ENCODE results near the gene PGPEP1. TPM values are rescaled to one million over a fixed set of nuclear protein-coding genes. Genes with fewer than 3 reads are reported as not detected.
A peak's percentile ranks its signal among the peaks of the same experiment; 100 is the strongest.

The PGPEP1 gene
- total and polyA plus RNA-seq, 10 donors = 9.3 to 65.6 (median 37.4) TPM

- Histone ChIP-seq H3K9me3 (no peaks in the 10 kb centered on the region), H3K36me3 (no peaks in the 10 kb centered on the region), H3K27ac (peak overlapping the region; percentile 95 to 100 (median 98)), H3K4me1 (peaks cover 31 to 68% (median 51%) of the 10 kb centered on the region in 6 donors), H3K4me3 (peak overlapping the region; percentile 45 to 78 (median 56)), H3K27me3 (replicated peaks in 1 of 7) (no peaks in the 10 kb centered on the region)
- DNase-seq = no peak
- TF ChIP-seq POLR2A (IDR thresholded peaks at IDR 0.05) (no peak), POLR2AphosphoS5 (IDR thresholded peaks at IDR 0.05) (no peak), CTCF (IDR thresholded peaks at IDR 0.05 in 8 of 11, conservative IDR thresholded peaks at IDR 0.05 in 3 of 11) (peak in 1 of 11 experiments; percentile 13)
- intact Hi-C loops (cut with DNase I; ENCODE audit: low total_unique reads) = no loop called here
- WGBS, 5 donors = 0% methylated on average over 13 to 20 of the region's 20 CpGs
Observed at GRCh38 chr19:18292462-18292809, 48.0 kb upstream of the PGPEP1 start.

DNA sequence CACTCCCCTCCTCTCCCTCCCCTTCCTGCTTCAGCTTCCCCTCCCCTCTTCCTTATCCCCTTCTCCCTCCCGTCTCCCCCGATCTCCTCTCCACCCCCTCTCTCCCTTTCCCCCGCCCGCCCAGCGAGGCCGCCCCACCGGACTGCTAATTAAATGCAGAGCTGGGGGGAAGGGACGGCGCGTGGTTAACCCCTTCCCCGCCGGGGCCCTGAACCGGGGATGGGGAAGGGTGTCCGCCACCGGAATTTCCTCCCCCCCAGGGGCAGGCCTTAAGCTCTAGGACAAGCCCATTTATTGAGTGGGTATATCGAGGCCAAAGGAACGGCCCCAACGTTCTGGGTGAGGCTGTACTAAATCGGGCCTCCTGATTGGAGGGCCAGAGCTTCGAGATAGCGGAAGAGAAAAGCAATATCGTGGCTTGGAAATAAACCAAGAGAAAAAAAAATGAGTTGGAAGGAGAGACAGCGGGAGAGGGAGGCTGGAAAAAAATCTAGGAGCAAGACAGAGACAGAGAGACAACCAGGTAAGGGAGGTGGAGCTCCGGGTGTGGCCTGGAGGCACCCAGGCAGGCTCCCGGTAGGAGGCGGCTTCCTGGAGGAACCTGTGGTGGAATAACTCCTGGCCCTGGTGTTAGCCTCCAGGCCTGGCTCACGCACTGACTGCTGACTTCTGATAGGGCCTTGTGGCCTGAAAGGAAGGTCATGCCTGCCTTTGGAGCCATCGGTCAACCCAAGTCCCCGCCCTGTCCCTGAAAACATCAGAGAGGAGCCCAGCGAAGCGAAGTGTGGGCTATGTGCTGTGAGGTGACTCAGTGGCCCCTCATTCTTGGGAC, 47.4 kb upstream of the PGPEP1 start:
- Histone ChIP-seq H3K27me3 (replicated peaks in 1 of 7) (no peaks in the 10 kb centered on the region), H3K27ac (peak overlapping the region; percentile 95 to 100 (median 98)), H3K4me3 (peak overlapping the region; percentile 45 to 78 (median 56)), H3K9me3 (no peaks in the 10 kb centered on the region), H3K36me3 (no peaks in the 10 kb centered on the region), H3K4me1 (peaks cover 31 to 65% (median 51%) of the 10 kb centered on the region in 6 donors)
- intact Hi-C loops (cut with DNase I; ENCODE audit: low total_unique reads) = no loop called here
- WGBS, 5 donors = 7 to 19% (median 11%) methylated on average over 24 to 31 of the region's 31 CpGs
- no peak for TF ChIP-seq POLR2A (IDR thresholded peaks at IDR 0.05)
- peak; percentile 52 to 63 (median 58) for TF ChIP-seq POLR2AphosphoS5 (IDR thresholded peaks at IDR 0.05)
- TF ChIP-seq CTCF (IDR thresholded peaks at IDR 0.05 in 8 of 11, conservative IDR thresholded peaks at IDR 0.05 in 3 of 11) = no peak
- DNase-seq = peak; percentile 92

- WGBS, 5 donors = 78 to 85% (median 83%) methylated on average over 18 of the region's 18 CpGs
- Histone ChIP-seq H3K9me3 (no peaks in the 10 kb centered on the region), H3K36me3 (no peaks in the 10 kb centered on the region), H3K27me3 (replicated peaks in 1 of 7) (no peaks in the 10 kb centered on the region), H3K4me1 (peaks cover 31 to 60% (median 50%) of the 10 kb centered on the region in 6 donors), H3K4me3 (peak overlapping the region in 1 of 8 donors; percentile 78), H3K27ac (peak overlapping the region; percentile 95 to 100 (median 98))
- TF ChIP-seq POLR2AphosphoS5 (IDR thresholded peaks at IDR 0.05) = no peak
- TF ChIP-seq POLR2A (IDR thresholded peaks at IDR 0.05) = no peak
- TF ChIP-seq CTCF (IDR thresholded peaks at IDR 0.05 in 8 of 11, conservative IDR thresholded peaks at IDR 0.05 in 3 of 11) = no peak
- intact Hi-C loops (cut with DNase I; ENCODE audit: low total_unique reads) = no loop called here
- DNase-seq = no peak
Observed at GRCh38 chr19:18293642-18294466, 46.5 kb upstream of the PGPEP1 start.

GRCh38 chr19:18294467-18294864, 45.9 kb upstream of the PGPEP1 start:
- H3K4me3 ChIP-seq = no peak overlapping the region
- TF ChIP-seq CTCF (IDR thresholded peaks at IDR 0.05 in 8 of 11, conservative IDR thresholded peaks at IDR 0.05 in 3 of 11) (no peak), POLR2AphosphoS5 (IDR thresholded peaks at IDR 0.05) (peak; percentile 29 to 63 (median 40))
- intact Hi-C loops (cut with DNase I; ENCODE audit: low total_unique reads) = no loop called here
- H3K27me3 ChIP-seq (replicated peaks in 1 of 7) = no peaks in the 10 kb centered on the region
- peak overlapping the region; percentile 22 to 100 (median 98) for H3K27ac ChIP-seq
- peaks cover 30 to 54% (median 45%) of the 10 kb centered on the region in 6 donors for H3K4me1 ChIP-seq
- H3K36me3 ChIP-seq = no peaks in the 10 kb centered on the region
- WGBS, 5 donors = 14 to 57% (median 43%) methylated on average over 5 to 9 of the region's 9 CpGs
- H3K9me3 ChIP-seq = no peaks in the 10 kb centered on the region
- peak; percentile 94 for DNase-seq
